ENCODE data around the gene UMAD1.

The UMAD1 gene

DNA sequence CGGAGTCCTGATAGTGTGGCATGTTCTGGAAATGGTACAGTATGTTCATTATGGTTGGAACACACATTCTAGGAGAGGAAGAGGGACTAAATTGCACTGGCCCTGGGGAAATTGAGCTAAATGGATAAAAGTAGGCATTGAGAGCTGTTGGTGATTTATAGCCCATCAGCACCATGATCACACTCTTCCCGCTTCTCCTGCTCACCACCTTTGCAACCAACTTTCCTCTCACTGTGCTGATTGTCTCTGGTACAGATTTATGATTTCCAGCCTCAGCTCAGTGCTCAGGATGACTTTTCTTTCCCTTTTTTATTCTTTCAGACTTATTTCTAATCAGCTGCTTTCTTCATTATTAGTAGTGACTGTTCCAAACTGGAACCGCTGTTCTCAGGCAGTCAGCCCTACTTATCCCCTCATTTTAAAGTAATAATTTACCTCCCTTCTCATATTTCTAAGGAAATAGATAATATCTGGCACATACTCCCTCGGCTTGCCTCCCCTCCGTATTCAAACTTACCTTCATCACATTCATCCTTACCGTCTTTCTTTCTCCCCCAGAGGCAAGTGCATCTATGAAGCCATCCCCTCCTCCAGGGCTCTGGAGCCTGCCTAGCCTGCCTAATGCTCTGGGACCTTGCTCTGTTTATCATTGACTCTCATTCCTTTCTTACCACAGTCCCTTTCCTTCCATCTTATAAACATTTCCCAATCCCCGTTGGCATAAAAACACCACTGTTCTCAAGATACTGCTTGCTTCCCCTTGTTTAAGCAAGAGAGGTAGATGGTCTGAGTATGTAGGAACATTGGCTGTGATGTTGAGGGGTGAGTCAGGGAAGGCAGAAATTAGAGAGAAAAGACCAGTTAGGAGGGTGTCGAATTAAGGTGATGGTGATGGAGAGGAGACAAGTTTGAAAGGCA, 129.4 kb downstream of the UMAD1 start:
- ATAC-seq, result no peak; the same call in 2 of the 3 replicates

DNA sequence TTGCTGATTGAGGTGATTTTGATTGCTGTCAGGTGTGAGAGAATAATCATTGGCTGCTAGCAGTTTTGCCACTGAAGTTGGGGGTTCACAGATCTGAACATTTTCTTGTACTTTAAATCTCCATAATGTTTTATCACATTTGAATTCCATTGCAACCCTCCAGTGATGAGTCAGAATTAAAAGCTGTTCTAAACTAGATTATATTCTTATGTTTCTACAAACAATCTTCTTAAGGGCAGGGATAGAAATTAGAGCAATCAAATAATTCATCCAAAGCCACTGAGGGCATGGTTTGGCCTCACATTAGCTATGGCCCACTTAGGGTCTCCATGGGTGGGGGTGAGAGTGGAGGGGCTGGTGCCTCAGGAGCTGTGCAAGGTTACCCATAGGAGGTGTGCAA, 130.9 kb downstream of the UMAD1 start:
- ATAC-seq, result peak; percentile 54
- TF ChIP-seq, protein P1, sequence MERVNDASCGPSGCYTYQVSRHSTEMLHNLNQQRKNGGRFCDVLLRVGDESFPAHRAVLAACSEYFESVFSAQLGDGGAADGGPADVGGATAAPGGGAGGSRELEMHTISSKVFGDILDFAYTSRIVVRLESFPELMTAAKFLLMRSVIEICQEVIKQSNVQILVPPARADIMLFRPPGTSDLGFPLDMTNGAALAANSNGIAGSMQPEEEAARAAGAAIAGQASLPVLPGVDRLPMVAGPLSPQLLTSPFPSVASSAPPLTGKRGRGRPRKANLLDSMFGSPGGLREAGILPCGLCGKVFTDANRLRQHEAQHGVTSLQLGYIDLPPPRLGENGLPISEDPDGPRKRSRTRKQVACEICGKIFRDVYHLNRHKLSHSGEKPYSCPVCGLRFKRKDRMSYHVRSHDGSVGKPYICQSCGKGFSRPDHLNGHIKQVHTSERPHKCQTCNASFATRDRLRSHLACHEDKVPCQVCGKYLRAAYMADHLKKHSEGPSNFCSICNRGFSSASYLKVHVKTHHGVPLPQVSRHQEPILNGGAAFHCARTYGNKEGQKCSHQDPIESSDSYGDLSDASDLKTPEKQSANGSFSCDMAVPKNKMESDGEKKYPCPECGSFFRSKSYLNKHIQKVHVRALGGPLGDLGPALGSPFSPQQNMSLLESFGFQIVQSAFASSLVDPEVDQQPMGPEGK (CRISPR knock-in tag; IDR thresholded peaks at IDR 0.05; ENCODE audit: borderline replicate concordance), result peak; percentile 64; the same call in 1 of the 2 replicates
- TF ChIP-seq SNAI2 (CRISPR knock-in tag; IDR thresholded peaks at IDR 0.05), result no peak
- peak; percentile 80 for TF ChIP-seq ISL1 (CRISPR knock-in tag; IDR thresholded peaks at IDR 0.05)

More for the DNA sequence above, 129.4 kb downstream of the UMAD1 start:
- TF ChIP-seq SNAI2 (CRISPR knock-in tag; IDR thresholded peaks at IDR 0.05), result no peak
- TF ChIP-seq, protein P2, sequence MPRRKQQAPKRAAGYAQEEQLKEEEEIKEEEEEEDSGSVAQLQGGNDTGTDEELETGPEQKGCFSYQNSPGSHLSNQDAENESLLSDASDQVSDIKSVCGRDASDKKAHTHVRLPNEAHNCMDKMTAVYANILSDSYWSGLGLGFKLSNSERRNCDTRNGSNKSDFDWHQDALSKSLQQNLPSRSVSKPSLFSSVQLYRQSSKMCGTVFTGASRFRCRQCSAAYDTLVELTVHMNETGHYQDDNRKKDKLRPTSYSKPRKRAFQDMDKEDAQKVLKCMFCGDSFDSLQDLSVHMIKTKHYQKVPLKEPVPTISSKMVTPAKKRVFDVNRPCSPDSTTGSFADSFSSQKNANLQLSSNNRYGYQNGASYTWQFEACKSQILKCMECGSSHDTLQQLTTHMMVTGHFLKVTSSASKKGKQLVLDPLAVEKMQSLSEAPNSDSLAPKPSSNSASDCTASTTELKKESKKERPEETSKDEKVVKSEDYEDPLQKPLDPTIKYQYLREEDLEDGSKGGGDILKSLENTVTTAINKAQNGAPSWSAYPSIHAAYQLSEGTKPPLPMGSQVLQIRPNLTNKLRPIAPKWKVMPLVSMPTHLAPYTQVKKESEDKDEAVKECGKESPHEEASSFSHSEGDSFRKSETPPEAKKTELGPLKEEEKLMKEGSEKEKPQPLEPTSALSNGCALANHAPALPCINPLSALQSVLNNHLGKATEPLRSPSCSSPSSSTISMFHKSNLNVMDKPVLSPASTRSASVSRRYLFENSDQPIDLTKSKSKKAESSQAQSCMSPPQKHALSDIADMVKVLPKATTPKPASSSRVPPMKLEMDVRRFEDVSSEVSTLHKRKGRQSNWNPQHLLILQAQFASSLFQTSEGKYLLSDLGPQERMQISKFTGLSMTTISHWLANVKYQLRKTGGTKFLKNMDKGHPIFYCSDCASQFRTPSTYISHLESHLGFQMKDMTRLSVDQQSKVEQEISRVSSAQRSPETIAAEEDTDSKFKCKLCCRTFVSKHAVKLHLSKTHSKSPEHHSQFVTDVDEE (CRISPR knock-in tag; IDR thresholded peaks at IDR 0.05), result no peak
- no peak for TF ChIP-seq ESRRG (CRISPR knock-in tag; IDR thresholded peaks at IDR 0.05)
- no peak for TF ChIP-seq ZFP3 (CRISPR knock-in tag; IDR thresholded peaks at IDR 0.05)
- TF ChIP-seq PPARA (CRISPR knock-in tag; IDR thresholded peaks at IDR 0.05; ENCODE audit: borderline replicate concordance), result no peak
- TF ChIP-seq OSR1 (CRISPR knock-in tag; IDR thresholded peaks at IDR 0.05), result no peak

DNA sequence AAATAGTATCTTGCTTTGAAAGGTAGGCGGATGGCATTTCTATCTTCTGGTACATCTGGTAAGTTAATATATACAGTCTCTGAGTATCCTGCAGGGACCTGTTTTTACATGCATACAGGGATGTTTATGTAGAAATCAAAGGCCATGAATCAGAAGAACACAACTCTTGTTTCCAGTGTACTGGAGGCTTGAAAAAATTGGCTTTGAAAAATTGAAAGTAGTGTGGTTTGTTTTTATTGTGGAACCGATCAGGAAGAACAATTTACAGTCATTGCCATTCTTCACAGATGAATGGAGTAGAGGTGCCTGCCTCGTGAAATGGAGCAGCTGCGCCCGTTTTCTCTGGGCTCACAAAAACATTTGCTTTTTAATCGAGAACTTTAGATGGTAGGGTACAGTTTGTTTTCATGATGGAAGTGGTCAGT, 131.9 kb downstream of the UMAD1 start:
- no peak for ATAC-seq

DNA sequence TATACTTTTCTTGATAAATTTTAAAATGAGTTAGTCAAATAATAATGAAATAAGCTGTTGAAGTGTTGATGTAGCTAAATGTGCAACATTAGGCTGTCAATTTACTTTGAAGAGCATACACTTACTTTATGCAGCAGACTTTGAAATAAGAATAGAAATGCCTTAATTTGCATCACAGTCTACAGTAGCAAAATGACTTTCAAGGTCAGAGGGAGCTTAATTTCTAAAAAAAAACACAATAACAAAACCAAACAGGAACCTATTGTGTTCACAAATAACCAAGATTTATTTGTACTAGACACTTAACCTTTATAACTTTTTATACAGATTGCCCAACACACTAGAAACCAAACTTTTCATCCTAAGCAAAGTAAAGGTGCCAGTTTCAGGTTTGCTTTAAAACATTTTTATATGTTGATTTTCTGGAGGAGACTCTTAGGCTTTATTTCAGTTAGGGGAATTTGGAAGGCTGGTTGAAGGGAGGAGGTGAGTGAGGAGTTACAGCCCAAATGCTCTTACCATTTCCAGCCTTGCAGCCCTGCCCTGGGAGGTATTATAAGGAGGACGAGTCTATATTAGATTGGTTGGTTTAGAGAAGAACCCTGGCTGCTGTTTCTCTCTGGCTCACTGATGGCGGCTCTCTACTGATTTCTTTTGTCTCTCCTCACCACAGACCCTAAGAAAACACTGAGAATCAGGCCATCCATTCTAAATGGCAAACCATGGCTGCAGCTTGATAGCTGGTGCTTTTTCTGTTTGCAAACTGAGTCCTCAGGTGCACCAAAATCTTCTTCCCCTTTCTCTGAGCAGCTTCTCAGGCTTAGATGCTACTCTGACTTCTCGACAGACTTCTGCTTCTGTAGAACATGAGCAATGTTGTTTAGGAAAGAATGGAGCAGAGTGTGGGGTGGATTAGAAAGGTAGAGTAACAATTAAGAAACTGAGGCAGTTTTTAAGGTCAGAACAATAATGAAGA, 133.1 kb downstream of the UMAD1 start:
- no peak for ATAC-seq
- TF ChIP-seq ISL1 (CRISPR knock-in tag; IDR thresholded peaks at IDR 0.05), result no peak
- TF ChIP-seq TCF4 (CRISPR knock-in tag; IDR thresholded peaks at IDR 0.05; ENCODE audit: borderline replicate concordance), result no peak
- TF ChIP-seq BACH2 (CRISPR knock-in tag; IDR thresholded peaks at IDR 0.05; ENCODE audit: borderline replicate concordance), result no peak
- TF ChIP-seq PPARA (CRISPR knock-in tag; IDR thresholded peaks at IDR 0.05; ENCODE audit: borderline replicate concordance), result no peak
- no peak for TF ChIP-seq CSDC2 (CRISPR knock-in tag; IDR thresholded peaks at IDR 0.05)
- TF ChIP-seq ESRRG (CRISPR knock-in tag; IDR thresholded peaks at IDR 0.05), result no peak
- TF ChIP-seq, protein P2 (CRISPR knock-in tag; IDR thresholded peaks at IDR 0.05), result no peak
- no peak for TF ChIP-seq ZNF70 (CRISPR knock-in tag; IDR thresholded peaks at IDR 0.05)
- no peak for TF ChIP-seq ZFP3 (CRISPR knock-in tag; IDR thresholded peaks at IDR 0.05)
- TF ChIP-seq ZNF8 (CRISPR knock-in tag; IDR thresholded peaks at IDR 0.05), result no peak
- TF ChIP-seq ARNTL (CRISPR knock-in tag; IDR thresholded peaks at IDR 0.05; ENCODE audit: borderline replicate concordance, low read depth), result no peak
- TF ChIP-seq, protein P3, sequence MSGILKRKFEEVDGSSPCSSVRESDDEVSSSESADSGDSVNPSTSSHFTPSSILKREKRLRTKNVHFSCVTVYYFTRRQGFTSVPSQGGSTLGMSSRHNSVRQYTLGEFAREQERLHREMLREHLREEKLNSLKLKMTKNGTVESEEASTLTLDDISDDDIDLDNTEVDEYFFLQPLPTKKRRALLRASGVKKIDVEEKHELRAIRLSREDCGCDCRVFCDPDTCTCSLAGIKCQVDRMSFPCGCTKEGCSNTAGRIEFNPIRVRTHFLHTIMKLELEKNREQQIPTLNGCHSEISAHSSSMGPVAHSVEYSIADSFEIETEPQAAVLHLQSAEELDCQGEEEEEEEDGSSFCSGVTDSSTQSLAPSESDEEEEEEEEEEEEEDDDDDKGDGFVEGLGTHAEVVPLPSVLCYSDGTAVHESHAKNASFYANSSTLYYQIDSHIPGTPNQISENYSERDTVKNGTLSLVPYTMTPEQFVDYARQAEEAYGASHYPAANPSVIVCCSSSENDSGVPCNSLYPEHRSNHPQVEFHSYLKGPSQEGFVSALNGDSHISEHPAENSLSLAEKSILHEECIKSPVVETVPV (CRISPR knock-in tag; IDR thresholded peaks at IDR 0.05), result no peak
- no peak for TF ChIP-seq ZC3H10 (CRISPR knock-in tag; IDR thresholded peaks at IDR 0.05)
- TF ChIP-seq, protein P1 (CRISPR knock-in tag; IDR thresholded peaks at IDR 0.05; ENCODE audit: borderline replicate concordance), result no peak
- no peak for TF ChIP-seq OSR1 (CRISPR knock-in tag; IDR thresholded peaks at IDR 0.05)
- TF ChIP-seq ZFP30 (CRISPR knock-in tag; IDR thresholded peaks at IDR 0.05), result no peak
- TF ChIP-seq RARB (CRISPR knock-in tag; IDR thresholded peaks at IDR 0.05), result no peak
- TF ChIP-seq, protein P4, sequence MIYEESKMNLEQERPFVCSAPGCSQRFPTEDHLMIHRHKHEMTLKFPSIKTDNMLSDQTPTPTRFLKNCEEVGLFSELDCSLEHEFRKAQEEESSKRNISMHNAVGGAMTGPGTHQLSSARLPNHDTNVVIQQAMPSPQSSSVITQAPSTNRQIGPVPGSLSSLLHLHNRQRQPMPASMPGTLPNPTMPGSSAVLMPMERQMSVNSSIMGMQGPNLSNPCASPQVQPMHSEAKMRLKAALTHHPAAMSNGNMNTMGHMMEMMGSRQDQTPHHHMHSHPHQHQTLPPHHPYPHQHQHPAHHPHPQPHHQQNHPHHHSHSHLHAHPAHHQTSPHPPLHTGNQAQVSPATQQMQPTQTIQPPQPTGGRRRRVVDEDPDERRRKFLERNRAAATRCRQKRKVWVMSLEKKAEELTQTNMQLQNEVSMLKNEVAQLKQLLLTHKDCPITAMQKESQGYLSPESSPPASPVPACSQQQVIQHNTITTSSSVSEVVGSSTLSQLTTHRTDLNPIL (CRISPR knock-in tag; IDR thresholded peaks at IDR 0.05; ENCODE audit: low read depth), result no peak

More for the DNA sequence above, 131.9 kb downstream of the UMAD1 start:
- TF ChIP-seq ZNF8 (CRISPR knock-in tag; IDR thresholded peaks at IDR 0.05), result no peak
- no peak for TF ChIP-seq TCF4 (CRISPR knock-in tag; IDR thresholded peaks at IDR 0.05; ENCODE audit: borderline replicate concordance)
- no peak for TF ChIP-seq ZNF70 (CRISPR knock-in tag; IDR thresholded peaks at IDR 0.05)
- TF ChIP-seq ZFP30 (CRISPR knock-in tag; IDR thresholded peaks at IDR 0.05), result no peak
- TF ChIP-seq CSDC2 (CRISPR knock-in tag; IDR thresholded peaks at IDR 0.05), result no peak

Measured in SK-N-SH treated with all-trans-retinoic acid at 6 μM for 48 hours (cell line).